GM19238 (cell line): ENCODE measurements around the gene PPP2R5C.

Experiments used
- DNase-seq: peaks from one replicate; pipeline ENCODE4 v3.0.0; 2011; ENCODE audit warnings: low spot score; ENCODE audit not compliant: insufficient read length

PPP2R5C gene

DNA sequence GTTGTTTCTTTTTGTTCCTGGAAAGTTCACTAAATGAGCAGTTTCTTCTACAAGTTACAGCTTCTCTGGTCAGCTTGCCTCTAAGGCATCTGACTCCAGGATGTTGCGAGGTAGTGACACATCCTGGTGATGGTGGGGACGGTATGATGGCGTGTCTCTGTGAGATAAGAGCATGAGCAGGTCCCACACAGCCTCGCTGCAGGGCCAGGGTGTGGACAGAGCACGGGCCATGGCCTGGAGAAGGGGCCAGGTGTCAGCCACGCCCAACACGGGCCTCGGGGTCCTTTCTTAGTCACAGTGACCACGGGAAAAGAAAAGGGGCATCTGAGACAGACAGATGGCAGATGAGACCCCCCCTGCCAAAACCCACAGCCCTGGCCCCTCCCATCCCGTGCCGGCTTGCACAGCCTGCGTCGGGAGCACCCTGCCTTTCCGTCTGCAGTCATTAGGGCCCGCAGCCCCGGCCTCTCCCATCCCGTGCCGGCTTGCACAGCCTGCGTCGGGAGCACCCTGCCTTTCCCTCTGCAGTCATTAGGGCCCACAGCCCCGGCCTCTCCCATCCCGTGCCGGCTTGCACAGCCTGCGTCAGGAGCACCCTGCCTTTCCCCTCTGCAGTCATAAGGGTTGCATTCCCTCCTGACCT lies 123.5 kb downstream of the PPP2R5C start:
- DNase-seq = no peak

DNA sequence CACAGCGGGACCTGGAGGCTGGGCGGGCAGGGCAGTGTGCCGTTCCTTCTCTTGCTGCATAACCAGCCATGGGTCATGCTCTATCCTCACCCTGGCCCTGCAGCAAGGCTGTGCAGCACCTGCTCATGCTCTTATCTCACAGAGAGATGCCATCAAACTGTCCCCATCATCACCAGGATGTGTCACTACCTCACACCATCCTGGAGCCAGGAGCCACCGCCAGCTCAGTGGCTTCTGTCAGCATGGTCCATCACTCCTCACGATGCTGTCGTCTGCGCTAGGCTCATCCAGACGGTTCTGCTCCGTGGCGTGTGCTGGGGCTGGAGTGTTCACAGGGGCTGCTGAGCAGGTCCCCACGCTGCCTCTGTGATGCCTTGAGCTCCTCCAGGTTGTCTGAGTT lies 125.7 kb downstream of the PPP2R5C start:
- no peak for DNase-seq

- DNase-seq = no peak
Measured at GRCh38 chr14:101888182-101888581, 126.7 kb downstream of the PPP2R5C start.

DNA sequence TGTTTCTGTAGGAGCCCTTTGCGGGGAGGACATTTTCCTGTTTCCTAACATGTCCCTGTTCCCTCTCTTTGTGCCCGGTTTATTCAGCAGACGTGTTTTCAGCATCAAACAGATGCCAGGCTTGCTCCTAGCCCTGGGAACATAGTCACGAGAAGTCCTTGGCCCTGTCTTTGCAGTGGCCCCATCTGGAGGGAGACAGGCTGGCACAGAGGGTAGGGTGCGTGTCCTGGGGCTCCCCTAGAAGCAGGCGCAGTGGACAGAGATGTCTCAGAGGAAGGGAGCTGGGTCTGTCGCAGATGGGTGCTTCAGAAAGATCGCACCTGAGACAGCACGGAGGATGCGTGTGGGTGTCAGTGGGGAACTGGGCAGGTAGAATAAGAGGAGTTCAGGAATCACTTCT lies 127.9 kb downstream of the PPP2R5C start:
- no peak for DNase-seq

- no peak for DNase-seq
Measured at GRCh38 chr14:101889898-101890297, 128.4 kb downstream of the PPP2R5C start.

DNA sequence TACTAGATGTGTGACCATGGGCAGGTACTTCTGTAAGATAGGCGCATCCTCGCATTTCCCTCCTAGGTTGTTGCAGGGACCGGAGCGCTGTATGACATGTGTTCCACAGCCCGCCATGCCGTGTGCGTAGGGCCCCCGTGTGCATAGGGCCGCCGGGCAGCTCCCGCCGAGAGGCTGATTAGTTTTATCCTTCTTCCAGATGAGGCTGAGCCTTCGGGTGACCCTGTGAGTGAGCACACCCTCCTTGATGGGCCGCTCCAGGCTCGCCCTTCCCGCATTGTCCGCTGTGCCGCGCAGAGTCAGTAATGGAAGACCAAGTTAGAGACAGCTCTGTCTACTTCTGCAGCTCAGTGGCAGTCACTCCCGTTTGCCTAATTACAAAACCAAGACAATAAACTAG lies 130.0 kb downstream of the PPP2R5C start:
- DNase-seq = no peak

GRCh38 chr14:101893759-101894158 lies 132.2 kb downstream of the PPP2R5C start:
- DNase-seq = no peak

- no peak for DNase-seq
Measured at GRCh38 chr14:101894365-101895081, 133.0 kb downstream of the PPP2R5C start.

- no peak for DNase-seq
Measured at GRCh38 chr14:101895256-101895655, 133.7 kb downstream of the PPP2R5C start.

DNA sequence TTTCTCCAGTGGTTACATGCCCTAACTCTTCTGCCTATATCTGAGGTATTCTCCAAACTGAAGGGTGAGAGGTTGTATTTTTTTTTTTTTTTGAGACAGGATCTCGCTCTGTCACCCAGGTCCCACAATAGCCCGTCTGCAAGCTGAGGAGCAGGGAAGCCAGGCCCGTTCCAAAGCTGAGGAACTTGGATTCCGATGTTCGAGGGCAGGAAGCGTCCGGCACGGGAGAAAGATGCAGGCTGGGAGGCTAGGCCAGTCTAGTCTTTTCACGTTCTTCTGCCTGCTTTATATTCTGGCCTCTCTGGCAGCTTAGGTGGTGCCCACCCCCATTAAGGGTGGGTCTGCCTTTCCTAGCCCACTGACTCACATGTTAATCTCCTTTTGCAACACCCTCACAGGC lies 135.8 kb downstream of the PPP2R5C start:
- DNase-seq = no peak

DNA sequence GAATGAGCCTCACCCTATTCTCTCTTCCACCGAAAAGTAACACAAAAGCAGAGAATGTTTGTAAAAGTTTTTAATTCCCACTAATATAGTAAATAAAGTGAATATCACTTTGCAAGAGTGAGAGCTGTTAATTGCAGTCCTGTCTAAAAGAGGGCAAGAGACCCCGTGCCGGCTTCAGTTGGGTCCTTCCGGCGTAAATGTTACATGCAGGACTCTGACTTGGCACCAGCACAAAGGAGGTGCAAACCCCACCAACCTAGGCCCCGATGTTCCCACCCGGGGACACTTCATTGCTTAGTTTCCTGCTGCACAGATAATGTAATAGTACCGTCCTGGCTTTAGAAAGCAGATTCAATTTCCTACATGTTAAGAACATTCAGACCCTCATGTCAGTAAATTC lies 136.9 kb downstream of the PPP2R5C start:
- no peak for DNase-seq

DNA sequence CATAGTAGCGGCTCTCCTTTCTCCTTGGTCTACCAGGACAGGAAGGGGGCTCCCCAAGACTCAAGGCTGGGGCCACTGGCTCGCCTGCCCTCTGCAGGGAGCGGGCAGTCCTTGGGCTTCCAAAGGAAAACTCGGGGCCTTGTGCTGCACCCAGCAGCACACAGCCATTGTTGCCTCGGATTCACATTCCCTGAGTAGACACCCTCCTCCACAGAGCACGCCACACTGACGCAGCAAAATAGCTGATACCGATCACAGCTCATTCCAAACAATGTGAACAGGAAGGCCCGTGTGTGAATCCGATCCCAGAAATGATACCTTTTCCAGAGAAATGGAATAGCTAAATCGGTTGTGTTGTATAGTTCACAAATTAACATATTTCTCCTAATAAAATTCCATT lies 137.8 kb downstream of the PPP2R5C start:
- DNase-seq = no peak

DNA sequence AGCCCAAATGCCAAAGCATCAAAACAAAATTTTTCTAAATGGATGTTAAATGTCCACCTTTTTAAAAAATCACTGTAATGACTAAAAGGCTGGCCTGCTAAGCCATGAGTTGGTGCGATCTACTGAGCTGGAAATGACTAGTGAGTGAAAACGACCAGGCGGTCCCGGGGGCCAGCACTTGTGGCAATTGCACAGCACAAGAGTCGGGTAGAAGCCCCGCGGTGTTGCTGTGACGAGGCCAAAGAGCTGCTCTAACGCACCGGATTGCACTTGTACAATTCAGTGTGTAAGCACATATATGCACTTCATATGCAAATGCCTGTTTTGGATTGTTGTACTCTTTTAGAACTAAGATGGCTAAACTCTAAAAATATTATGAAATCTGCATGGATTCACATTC lies 138.7 kb downstream of the PPP2R5C start:
- DNase-seq = no peak

- DNase-seq = no peak
Measured at GRCh38 chr14:101903111-101903561, 141.6 kb downstream of the PPP2R5C start.

GRCh38 chr14:101905614-101906013 lies 144.1 kb downstream of the PPP2R5C start:
- no peak for DNase-seq

GRCh38 chr14:101906645-101907044 lies 145.1 kb downstream of the PPP2R5C start:
- no peak for DNase-seq

DNA sequence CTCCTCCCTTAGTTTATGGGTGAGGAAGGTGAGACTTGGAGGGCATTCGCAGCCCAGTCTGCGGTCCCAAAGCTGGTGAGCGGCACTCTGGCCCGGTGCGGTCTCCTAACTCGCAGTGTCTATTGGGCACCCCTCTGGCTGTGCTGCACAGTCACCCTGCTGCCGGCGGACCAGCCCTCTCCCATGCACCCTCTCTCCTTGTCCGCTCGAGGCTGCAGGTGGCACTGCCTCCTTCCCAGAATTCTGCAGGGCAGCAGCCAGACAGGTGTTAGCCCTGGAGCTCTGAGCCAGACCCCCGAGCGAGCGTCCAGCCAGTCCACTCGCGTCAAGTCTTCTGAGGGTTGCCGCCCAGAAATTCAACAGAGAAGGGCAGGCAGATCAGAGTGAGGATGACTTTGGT lies 146.1 kb downstream of the PPP2R5C start:
- no peak for DNase-seq

DNA sequence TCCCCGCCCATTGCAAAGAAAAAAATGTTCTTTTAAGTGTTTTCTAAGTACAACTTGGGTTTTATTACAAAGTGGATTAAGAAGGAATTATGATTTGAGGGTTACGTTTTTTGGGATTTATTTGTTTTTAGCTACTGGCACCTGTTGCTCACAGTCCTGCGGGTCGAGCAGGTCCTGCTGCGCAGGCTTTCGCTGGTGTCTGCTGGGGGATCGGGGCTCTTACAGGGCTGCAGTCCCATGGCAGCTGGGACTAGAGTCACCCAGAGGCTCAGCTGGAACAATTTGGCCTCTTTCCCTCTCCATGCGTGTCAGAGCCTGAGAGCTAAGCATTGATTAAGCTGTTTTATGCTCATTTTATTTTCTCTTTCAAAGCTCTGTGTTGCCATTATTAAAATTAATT lies 147.3 kb downstream of the PPP2R5C start:
- DNase-seq = no peak

DNA sequence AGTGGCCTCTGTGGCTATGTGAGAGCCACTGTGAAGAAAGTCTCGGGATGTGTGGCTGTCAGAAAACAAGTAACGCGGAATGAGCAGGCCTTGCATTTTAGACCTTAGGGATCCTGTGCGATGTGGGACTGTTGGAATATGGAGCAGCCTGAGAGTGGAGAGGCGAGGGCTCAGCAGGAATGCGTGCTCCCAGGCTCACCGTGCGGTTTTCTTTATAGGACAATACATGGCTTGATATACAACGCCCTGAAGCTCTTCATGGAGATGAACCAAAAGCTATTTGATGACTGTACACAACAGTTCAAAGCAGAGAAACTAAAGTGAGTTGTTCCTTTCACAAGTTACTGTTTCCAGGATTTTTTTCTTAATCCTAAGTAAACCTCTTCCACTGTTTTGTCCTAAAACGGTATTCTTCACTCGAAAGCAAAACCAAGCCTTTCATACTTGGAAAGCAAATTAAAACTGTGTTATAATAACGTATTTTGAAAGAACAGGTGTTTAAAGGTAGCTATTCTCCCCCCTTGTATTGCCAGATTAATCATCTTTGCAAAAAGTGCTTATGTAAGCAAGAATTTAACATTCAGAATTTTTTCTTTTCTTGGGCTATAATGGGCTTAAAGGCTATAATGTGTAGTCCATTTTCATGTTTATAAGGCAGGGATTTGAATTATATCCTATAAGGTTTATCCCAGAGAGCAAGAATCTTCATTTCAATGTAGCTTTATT lies 148.0 kb downstream of the PPP2R5C start:
- no peak for DNase-seq

GRCh38 chr14:101912841-101913240 lies 151.3 kb downstream of the PPP2R5C start:
- DNase-seq = no peak

- no peak for DNase-seq
Measured at GRCh38 chr14:101914083-101914482, 152.6 kb downstream of the PPP2R5C start.
